ENCODE data around the gene CEP164.

- no peak for TF ChIP-seq CTCF (conservative IDR thresholded peaks at IDR 0.05)
- TF ChIP-seq EZH2 (IDR thresholded peaks at IDR 0.05; ENCODE audit: low read depth): no peak
These were observed 41.1 kb upstream of the CEP164 start for GRCh38 chr11:117286588-117286987.
